ENCODE measurements around the gene MEIS1. TPM values are rescaled to one million over a fixed set of nuclear protein-coding genes. Genes with fewer than 3 reads are reported as not detected.

MEIS1 gene
- total RNA-seq, 1 donor from 2014 or later: 46.7 TPM

DNA sequence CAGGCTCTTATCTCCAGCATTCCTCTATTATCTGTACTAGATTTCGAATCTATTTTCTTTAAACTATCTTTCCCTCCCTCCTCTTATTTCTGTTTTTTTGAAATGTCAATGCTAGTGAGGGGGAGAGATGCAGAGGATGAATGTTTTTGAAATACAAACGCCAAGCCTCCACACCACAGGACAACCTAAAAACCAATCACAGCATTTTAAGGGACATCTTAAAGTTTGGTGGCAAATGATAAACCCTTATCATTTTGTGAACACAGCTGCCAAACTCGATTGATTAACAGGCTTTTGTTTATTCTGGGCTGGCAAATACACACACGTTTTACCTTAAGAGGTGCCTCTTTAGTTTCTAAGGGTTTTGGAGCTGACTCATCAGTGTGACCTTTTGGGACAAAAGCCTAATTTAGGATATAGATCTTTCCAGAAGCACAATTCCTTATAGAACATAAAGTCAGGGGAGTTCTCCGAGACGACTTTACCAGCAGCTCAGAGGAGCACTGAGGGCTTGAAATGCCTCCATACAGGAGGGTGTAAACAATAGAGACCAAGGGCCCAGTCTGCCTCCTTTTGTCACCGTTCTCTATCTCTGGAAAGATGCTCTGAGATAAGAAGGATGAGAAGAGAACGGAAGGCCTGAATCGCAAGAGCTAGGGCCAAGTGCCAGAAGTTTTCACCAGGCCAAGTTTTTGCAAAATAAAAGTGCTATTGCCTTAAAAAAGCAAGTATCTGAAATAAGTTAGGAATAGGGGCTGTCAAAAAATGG lies 4.2 kb upstream of the MEIS1 start:
- H3K27me3 ChIP-seq: no peaks in the 10 kb centered on the region
- DNase-seq (ENCODE audit: low spot score in 2 of 2): no peak
- H3K4me1 ChIP-seq: peaks cover 0 to 2% of the 10 kb centered on the region in 2 donors
- no peaks in the 10 kb centered on the region for H3K36me3 ChIP-seq
- no peak overlapping the region for H3K4me3 ChIP-seq
- no peaks in the 10 kb centered on the region for H3K9me3 ChIP-seq
- intact Hi-C loops (cut with DNase I): loop anchor here (5.0 to 10.0 kb wide), 6 partner anchors 834 to 1602 kb away; partner anchors contain the start of genes ETAA1 and SLC1A4
- TF ChIP-seq, protein P1, sequence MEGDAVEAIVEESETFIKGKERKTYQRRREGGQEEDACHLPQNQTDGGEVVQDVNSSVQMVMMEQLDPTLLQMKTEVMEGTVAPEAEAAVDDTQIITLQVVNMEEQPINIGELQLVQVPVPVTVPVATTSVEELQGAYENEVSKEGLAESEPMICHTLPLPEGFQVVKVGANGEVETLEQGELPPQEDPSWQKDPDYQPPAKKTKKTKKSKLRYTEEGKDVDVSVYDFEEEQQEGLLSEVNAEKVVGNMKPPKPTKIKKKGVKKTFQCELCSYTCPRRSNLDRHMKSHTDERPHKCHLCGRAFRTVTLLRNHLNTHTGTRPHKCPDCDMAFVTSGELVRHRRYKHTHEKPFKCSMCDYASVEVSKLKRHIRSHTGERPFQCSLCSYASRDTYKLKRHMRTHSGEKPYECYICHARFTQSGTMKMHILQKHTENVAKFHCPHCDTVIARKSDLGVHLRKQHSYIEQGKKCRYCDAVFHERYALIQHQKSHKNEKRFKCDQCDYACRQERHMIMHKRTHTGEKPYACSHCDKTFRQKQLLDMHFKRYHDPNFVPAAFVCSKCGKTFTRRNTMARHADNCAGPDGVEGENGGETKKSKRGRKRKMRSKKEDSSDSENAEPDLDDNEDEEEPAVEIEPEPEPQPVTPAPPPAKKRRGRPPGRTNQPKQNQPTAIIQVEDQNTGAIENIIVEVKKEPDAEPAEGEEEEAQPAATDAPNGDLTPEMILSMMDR (IDR thresholded peaks at IDR 0.05): no peak
- H3K27ac ChIP-seq: no peak overlapping the region

DNA sequence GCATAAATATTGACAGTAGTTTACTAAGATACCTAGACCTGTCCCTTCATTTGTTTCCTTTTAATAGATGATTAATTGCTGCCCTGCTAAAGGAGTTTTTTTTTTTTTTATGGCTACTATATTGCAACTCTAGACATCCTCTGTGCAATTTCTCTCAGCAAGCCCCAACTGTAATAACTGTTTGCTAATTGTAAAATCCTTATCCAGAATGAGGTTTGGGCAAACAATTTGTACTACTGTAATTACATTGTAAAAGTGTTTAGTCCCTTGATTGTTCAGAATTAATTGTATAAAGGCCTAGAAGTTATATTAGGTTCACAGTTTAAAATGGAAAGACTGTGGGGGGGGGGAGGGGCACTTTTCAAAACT lies 3.7 kb upstream of the MEIS1 start:
- TF ChIP-seq, protein P1 (IDR thresholded peaks at IDR 0.05): no peak
- no peak overlapping the region for H3K27ac ChIP-seq

DNA sequence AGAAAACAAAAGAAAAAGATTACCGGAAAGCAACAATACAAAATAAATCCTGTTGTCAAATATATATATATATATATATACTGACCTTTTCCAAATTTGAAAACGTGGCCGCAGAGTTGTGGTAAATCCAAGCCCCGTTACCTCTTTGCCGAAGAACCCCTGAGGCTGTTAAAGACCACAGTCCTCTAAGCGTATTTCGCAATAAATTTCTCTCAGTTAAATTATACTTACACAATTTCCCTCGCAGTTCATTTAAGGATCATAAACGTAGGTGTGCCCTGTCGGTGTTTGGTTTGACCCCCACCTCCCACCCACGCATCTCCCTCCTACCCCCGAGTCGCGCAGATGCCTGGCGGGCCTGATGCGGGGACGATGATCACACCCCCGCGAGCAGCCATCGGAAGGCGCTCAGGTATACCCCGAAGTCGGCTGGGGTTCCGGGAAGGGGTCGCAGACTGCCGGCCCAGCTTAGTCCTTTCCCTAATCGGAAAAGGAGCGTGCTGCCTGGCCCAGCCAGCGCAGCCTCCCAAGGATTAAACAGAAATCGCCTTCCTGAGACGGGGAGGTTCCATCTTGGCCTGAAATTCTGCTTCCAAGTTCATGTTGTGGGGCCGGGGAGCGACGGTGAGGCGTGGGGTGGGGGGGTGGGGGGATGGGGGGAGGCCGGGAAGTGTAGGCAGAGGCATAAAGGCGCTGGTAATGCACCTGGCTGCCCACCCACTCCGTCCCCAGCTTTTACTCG lies 2.9 kb upstream of the MEIS1 start:
- Histone ChIP-seq H3K27me3 (no peaks in the 10 kb centered on the region), H3K4me1 (no peaks in the 10 kb centered on the region), H3K27ac (peak overlapping the region; percentile 19 to 29), H3K36me3 (no peaks in the 10 kb centered on the region), H3K4me3 (peak overlapping the region in 1 of 2 donors; percentile 81), H3K9me3 (no peaks in the 10 kb centered on the region)
- no peak for DNase-seq (ENCODE audit: low spot score in 2 of 2)
- TF ChIP-seq, protein P1 (IDR thresholded peaks at IDR 0.05): no peak
- intact Hi-C loops (cut with DNase I): loop anchor here (2.0 to 10.0 kb wide), 7 partner anchors 409 to 1600 kb away; partner anchors contain the start of genes ETAA1 and SLC1A4

More for the DNA sequence above, 3.7 kb upstream of the MEIS1 start:
- intact Hi-C loops (cut with DNase I): loop anchor here (5.0 to 10.0 kb wide), 6 partner anchors 834 to 1601 kb away; partner anchors contain the start of genes ETAA1 and SLC1A4
- H3K4me3 ChIP-seq: no peak overlapping the region
- no peak for DNase-seq (ENCODE audit: low spot score in 2 of 2)
- peaks cover 0 to 2% of the 10 kb centered on the region in 2 donors for H3K4me1 ChIP-seq
- H3K27me3 ChIP-seq: no peaks in the 10 kb centered on the region
- no peaks in the 10 kb centered on the region for H3K36me3 ChIP-seq
- no peaks in the 10 kb centered on the region for H3K9me3 ChIP-seq

DNA sequence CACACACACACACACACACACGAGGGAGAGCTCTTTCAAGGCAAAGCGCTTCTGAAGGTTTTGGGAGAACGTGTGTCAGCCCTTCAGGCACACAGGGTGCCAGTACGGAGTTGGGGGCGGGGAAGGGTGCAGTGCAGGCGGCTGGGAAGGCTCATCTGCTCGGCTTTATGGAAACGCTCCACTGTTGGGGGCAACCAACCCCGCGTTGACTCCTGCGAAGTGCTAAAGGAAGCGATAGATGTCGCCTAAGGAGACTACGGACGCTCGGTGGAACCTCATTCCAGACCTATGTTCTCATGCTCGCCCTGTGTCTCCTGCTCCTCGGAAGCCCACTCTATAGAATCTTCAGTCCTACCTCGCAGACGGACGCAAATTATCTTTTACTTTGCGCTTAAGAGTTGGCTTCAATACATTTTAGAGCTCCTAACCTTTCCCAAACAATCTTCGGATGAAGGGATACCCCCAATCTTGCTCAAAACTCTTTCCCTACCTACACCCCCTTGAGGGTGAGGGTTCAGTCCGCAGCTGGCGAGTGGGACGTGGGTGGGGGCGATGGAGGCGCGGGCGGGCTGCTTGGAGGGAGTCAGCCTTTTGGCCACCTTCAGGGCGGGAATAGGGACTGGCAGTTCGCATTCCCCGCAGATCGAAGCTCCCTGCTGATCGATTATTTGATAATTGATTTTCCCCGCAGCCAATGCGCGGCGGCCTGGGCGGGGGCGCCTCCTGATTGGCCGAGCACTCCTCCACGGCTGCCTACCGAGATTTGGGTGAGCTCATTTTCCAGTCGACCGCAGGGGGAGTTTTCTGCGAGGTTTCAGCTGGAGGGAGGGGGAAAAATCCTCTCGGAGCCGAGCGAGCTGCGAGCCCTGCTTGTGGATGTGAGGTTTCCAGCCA lies 1.9 kb upstream of the MEIS1 start:
- Histone ChIP-seq H3K27me3 (no peaks in the 10 kb centered on the region), H3K36me3 (no peaks in the 10 kb centered on the region), H3K4me3 (peak overlapping the region; percentile 81 to 82), H3K9me3 (no peaks in the 10 kb centered on the region), H3K4me1 (no peaks in the 10 kb centered on the region), H3K27ac (peak overlapping the region; percentile 85 to 91)
- intact Hi-C loops (cut with DNase I): loop anchor here (1.0 to 10.0 kb wide), 8 partner anchors 143 to 1599 kb away; partner anchors contain the start of genes ETAA1 and SLC1A4
- TF ChIP-seq, protein P1 (IDR thresholded peaks at IDR 0.05): no peak
- DNase-seq (ENCODE audit: low spot score in 2 of 2): peak; percentile 58 to 95

DNA sequence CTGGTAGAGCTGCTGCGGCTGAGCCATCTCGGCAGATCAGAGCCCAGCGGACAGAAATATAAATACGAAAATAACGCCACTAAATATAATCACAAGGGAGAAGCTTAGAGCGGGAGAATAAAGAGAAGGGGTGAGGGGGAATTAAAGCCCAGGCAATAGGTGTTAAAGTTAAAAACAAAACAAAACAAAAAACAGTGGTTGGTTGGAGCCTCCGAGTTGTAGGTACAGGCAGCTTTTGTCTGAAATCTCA lies 1.3 kb upstream of the MEIS1 start:
- Histone ChIP-seq H3K36me3 (no peaks in the 10 kb centered on the region), H3K27ac (peak overlapping the region; percentile 85 to 91), H3K4me1 (no peaks in the 10 kb centered on the region), H3K9me3 (no peaks in the 10 kb centered on the region), H3K4me3 (peak overlapping the region; percentile 81 to 82), H3K27me3 (no peaks in the 10 kb centered on the region)
- TF ChIP-seq, protein P1 (IDR thresholded peaks at IDR 0.05): no peak
- intact Hi-C loops (cut with DNase I): loop anchor here (1.0 to 10.0 kb wide), 8 partner anchors 143 to 1599 kb away; partner anchors contain the start of genes ETAA1 and SLC1A4
- no peak for DNase-seq (ENCODE audit: low spot score in 2 of 2)
